ENCODE data around the gene ACAA1.
A peak's percentile ranks its signal among the peaks of the same experiment; 100 is the strongest.

The ACAA1 gene

GRCh38 chr3:38117748-38118420 lies 19.0 kb downstream of the ACAA1 start:
- peak; percentile 77 for DNase-seq

- DNase-seq = no peak
These were observed 19.7 kb downstream of the ACAA1 start for GRCh38 chr3:38117163-38117716.

GRCh38 chr3:38116471-38117162 lies 20.3 kb downstream of the ACAA1 start:
- DNase-seq = no peak

GRCh38 chr3:38115645-38116427 lies 21.1 kb downstream of the ACAA1 start:
- DNase-seq = no peak

GRCh38 chr3:38114875-38115644 lies 21.9 kb downstream of the ACAA1 start:
- no peak for DNase-seq

- no peak for DNase-seq
These were observed 22.7 kb downstream of the ACAA1 start for GRCh38 chr3:38114052-38114874.

GRCh38 chr3:38112378-38112761 lies 24.6 kb downstream of the ACAA1 start:
- DNase-seq = no peak

DNA sequence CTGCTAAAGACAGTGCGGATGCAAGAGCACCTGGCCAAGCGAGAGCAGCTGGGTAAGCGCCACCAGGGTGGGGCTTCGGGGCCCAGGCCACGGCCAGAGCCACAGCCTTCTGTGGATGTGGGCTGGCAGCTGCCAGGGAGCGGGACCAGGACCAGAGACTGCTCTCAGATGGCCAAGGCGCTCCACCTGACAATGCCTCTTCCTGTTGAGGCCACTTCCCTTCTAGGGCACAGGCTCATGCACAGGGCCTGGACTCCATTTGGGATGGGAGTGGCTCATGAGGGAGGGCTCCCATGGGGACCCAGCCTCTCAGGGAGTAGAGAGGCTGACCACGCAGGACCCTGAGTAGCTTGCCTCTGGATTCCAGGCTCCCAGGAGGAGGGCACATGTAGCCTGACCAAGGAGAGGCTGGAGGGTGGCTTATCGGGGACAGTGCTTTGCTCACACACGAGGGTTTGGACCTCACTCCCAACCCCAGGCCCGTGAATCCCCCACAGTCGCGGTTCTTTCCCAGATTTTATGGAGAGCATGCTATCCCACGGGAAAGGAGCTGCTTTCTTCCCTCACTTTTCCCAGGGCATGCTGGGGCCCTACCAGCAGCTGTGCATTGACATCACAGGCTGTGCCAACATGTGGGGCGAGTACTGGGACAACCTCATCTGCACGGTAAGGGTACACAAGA lies 25.1 kb downstream of the ACAA1 start:
- no peak for DNase-seq

GRCh38 chr3:38111201-38111600 lies 25.7 kb downstream of the ACAA1 start:
- no peak for DNase-seq

DNA sequence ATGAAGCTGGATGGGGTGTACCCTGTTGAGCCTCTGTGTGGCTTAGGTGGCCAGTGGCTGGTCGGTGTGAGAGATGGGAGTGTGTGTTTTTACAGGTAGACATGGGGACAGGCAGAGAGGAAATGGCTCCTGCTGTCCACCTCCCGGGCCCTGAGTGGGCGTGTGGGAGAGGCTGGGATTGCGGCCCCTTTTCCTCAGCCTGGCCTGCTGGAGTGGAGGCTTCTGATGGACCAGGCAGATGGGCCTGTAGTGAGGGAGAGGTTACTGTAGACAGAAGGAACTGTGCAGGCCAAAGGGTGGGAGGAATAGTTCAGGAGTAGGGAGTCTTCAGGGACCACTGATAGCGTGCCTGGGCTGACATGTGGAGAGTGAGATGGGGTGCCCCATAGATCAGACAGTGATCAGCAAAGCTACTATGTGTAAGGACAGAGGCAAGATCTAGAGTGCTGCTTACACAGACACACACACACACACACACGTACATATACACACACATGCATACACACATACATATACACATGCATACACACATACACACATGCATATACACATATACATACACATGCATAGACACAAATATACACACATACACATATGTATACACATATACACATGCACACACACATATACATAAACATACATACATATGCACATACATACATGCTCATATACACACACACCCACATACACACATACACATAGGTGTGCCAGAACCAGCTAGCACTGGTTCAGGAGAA lies 26.4 kb downstream of the ACAA1 start:
- DNase-seq = no peak

DNA sequence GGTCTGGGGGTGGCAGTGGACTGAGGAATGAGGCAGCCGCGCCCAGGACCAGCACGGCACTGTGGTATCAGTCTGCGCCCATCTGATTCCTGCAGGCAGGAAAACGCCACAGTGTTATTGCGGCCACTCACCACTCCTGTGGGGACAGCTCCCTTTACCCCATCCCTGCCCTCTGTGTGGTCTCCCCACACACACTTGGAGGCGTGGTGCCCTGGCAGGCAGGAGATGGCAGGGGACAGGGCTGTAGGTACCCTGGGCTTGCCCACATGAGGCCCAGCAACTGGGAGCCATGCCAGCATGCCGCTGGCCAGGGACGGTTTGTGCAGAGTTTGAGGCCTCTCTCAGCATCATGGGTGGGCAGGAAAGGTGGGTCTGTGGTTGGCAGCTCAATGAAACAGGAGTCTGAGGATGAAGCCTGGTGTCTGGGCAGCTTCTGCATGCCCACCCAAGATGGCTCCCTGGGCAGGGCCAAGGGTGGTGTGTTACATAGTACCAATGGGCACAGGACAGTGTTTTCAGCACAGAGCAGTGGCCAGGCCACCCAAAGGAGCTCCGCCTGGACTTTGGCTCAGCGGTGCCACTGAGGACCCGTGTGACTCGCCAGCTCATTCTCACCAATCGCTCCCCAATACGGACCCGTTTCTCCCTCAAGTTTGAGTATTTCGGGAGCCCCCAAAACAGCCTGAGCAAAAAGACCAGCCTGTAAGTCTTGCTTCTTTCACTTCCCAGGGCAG lies 27.2 kb downstream of the ACAA1 start:
- no peak for DNase-seq

DNA sequence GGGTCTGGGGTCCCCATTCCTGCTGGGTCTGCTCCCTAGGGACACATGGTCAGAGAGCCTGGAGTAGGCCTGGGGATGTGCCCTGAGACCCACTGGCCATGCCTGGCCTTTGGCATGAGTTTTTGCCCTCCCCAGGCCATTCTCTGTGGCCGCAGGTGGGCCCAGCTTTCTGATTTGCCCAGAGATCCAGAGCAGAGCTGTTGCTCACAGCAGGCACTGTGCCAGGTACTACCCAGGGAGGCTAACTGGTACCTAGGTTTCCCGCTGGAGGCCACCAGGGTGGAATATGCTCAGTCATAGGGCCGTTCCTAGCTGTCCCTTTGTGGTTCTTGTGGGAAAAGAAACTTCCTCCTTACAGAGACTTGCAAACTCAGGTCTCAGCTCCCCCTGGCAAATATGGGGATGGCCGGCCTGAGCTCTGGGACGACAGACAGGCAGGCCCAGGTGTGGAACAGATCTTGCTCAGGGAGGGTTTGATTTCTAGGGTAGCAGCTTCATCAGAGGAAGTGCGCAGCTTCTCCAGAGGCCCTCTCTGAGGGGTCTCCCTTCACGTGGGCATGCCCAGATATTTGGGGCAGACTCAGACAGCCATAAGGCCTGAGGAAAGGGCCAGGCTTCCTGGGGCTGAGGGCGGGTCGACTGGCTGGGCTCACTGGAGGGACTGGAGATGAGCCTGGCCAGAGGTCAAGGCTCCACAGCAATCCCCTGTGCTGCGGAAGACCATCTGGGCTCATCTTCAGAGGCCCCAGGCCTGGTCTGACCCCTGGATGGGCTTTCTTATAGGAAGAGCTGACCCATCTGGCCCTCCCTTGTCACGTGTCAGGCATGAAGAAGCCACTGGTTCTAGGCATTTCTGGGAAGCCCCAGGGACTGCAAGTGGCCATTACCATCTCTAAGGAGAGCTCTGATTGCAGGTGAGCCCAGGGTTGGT lies 28.0 kb downstream of the ACAA1 start:
- DNase-seq = no peak

GRCh38 chr3:38107911-38108648 lies 28.8 kb downstream of the ACAA1 start:
- DNase-seq = no peak

GRCh38 chr3:38105525-38105924 lies 31.4 kb downstream of the ACAA1 start:
- DNase-seq = no peak

- DNase-seq = no peak
These were observed 34.5 kb downstream of the ACAA1 start for GRCh38 chr3:38102444-38102814.

- DNase-seq = no peak
These were observed 35.0 kb downstream of the ACAA1 start for GRCh38 chr3:38101811-38102443.

- no peak for DNase-seq
These were observed 36.4 kb downstream of the ACAA1 start for GRCh38 chr3:38100498-38100897.

GRCh38 chr3:38099518-38099917 lies 37.4 kb downstream of the ACAA1 start:
- DNase-seq = no peak

All from stimulated activated CD4-positive, alpha-beta T cell treated with anti-CD3 and anti-CD28 coated beads, Interleukin-4, amount 100 ng/mL, for 24 hours (primary cell).